HFFc6 (cell line): ENCODE results near the gene FSTL4. TPM values are rescaled to one million over a fixed set of nuclear protein-coding genes. Genes with fewer than 3 reads are reported as not detected.

Experiments used
- DNase-seq: peaks from one replicate; pipeline ENCODE4 v3.0.0-alpha.2; 2018
- H3K27ac Mint-ChIP-seq: 2 replicates; pipeline ENCODE4 v1.8.0; 2020; ENCODE audit warnings: mild to moderate bottlenecking, mixed read lengths
- H3K27me3 Mint-ChIP-seq: 2 replicates; pipeline ENCODE4 v1.8.0; 2021; ENCODE audit warnings: mild to moderate bottlenecking, moderate library complexity, mixed read lengths; ENCODE audit not compliant: insufficient read depth
- H3K36me3 Mint-ChIP-seq: 2 replicates; pipeline ENCODE4 v1.8.0; 2021; ENCODE audit warnings: low read depth, mixed read lengths
- H3K4me1 Mint-ChIP-seq: 2 replicates; pipeline ENCODE4 v1.8.0; 2020; ENCODE audit warnings: low read depth, mixed read lengths
- H3K4me3 Mint-ChIP-seq: 2 replicates; pipeline ENCODE4 v1.8.0; 2020; ENCODE audit warnings: mild to moderate bottlenecking, moderate library complexity, mixed read lengths
- H3K9me3 Mint-ChIP-seq: 2 replicates; pipeline ENCODE4 v1.8.0; 2020; ENCODE audit warnings: mild to moderate bottlenecking, mixed read lengths
- CTCF ChIP-seq: fragments of 200-600 bp; sonication (generic); IDR thresholded peaks from 2 replicates; pipeline ENCODE4 v1.5.0; 2021; ENCODE audit warnings: antibody characterized with exemption, mild to moderate bottlenecking
- total RNA-seq, 6 experiments: library from RNA; stranded (reverse); fragmentation: NEBNext Ultra II Directional; extraction: Animal tissue kit (Norgen Biotek cat#: 25700); gene quantifications; 2 replicates in 1 of 6; 3 replicates in 5 of 6; pipeline ENCODE4 v1.2.3, GENCODE V29; 2021

The FSTL4 gene
- total RNA-seq, 6 experiments from 2014 or later, result not detected

GRCh38 chr5:133246053-133246370 lies 366.3 kb downstream of the FSTL4 start:
- Mint-ChIP-seq H3K27ac (no peak overlapping the region), H3K9me3 (no peaks in the 10 kb centered on the region), H3K4me3 (no peak overlapping the region), H3K4me1 (peaks cover 16% of the 10 kb centered on the region), H3K36me3 (no peaks in the 10 kb centered on the region), H3K27me3 (peaks cover 14% of the 10 kb centered on the region)
- DNase-seq, result no peak
- TF ChIP-seq CTCF, result no peak

GRCh38 chr5:133245191-133246052 lies 366.9 kb downstream of the FSTL4 start:
- peak; percentile 88 for DNase-seq
- H3K4me1 Mint-ChIP-seq, result peaks cover 22% of the 10 kb centered on the region
- H3K9me3 Mint-ChIP-seq, result peaks cover under 1% of the 10 kb centered on the region; the same call in 1 of the 2 replicates
- TF ChIP-seq CTCF, result no peak
- no peaks in the 10 kb centered on the region for H3K36me3 Mint-ChIP-seq
- peak overlapping the region; percentile 39 for H3K27ac Mint-ChIP-seq
- H3K27me3 Mint-ChIP-seq, result peaks cover 12% of the 10 kb centered on the region
- peak overlapping the region; percentile 14; the same call in 1 of the 2 replicates for H3K4me3 Mint-ChIP-seq

GRCh38 chr5:133244242-133244641 lies 368.1 kb downstream of the FSTL4 start:
- no peak for DNase-seq
- Mint-ChIP-seq H3K9me3 (peaks cover 10% of the 10 kb centered on the region), H3K4me1 (peaks cover 30% of the 10 kb centered on the region), H3K27ac (no peak overlapping the region), H3K36me3 (no peaks in the 10 kb centered on the region), H3K27me3 (peaks cover 5% of the 10 kb centered on the region), H3K4me3 (no peak overlapping the region)
- TF ChIP-seq CTCF, result no peak

- Mint-ChIP-seq H3K9me3 (peaks cover 10% of the 10 kb centered on the region), H3K4me1 (peaks cover 30% of the 10 kb centered on the region), H3K27ac (no peak overlapping the region), H3K36me3 (no peaks in the 10 kb centered on the region), H3K27me3 (peaks cover 6% of the 10 kb centered on the region; the same call in 1 of the 2 replicates), H3K4me3 (no peak overlapping the region)
- no peak for DNase-seq
- no peak for TF ChIP-seq CTCF
Observed at GRCh38 chr5:133243196-133243595, 369.1 kb downstream of the FSTL4 start.

- Mint-ChIP-seq H3K4me3 (no peak overlapping the region), H3K27me3 (peaks cover 11% of the 10 kb centered on the region; the same call in 1 of the 2 replicates), H3K4me1 (peaks cover 30% of the 10 kb centered on the region), H3K27ac (no peak overlapping the region), H3K36me3 (no peaks in the 10 kb centered on the region), H3K9me3 (peaks cover 10% of the 10 kb centered on the region)
- DNase-seq, result no peak
- no peak for TF ChIP-seq CTCF
Observed at GRCh38 chr5:133242221-133242835, 370.0 kb downstream of the FSTL4 start.
